Hepatocyte (in vitro differentiated cells): ENCODE results near the gene METTL25. TPM values are rescaled to one million over a fixed set of nuclear protein-coding genes. Genes with fewer than 3 reads are reported as not detected.

Experiments
- DNase-seq: peaks from one replicate; pipeline ENCODE4 v3.0.0-alpha.2; 2016; ENCODE audit warnings: low spot score
- H2AFZ ChIP-seq: fragments of 200-600 bp; sonication (generic); 2 replicates; pipeline ENCODE4 v1.6.0; 2016; ENCODE audit warnings: antibody characterized with exemption, mild to moderate bottlenecking
- H3K27ac ChIP-seq: fragments of 200-600 bp; sonication (generic); 2 replicates; pipeline ENCODE4 v1.5.1; 2016; ENCODE audit warnings: mild to moderate bottlenecking
- H3K27me3 ChIP-seq: fragments of 200-600 bp; sonication (generic); 2 replicates; pipeline ENCODE4 v1.6.1; 2016
- H3K36me3 ChIP-seq: fragments of 200-600 bp; sonication (generic); replicated peaks from 2 replicates; pipeline ENCODE4 v1.5.1; 2016; ENCODE audit warnings: low read depth; ENCODE audit not compliant: insufficient read depth
- H3K4me1 ChIP-seq: fragments of 200-600 bp; sonication (generic); 2 replicates; pipeline ENCODE4 v1.5.1; 2016; ENCODE audit warnings: mild to moderate bottlenecking, moderate library complexity; ENCODE audit not compliant: insufficient read depth
- H3K4me2 ChIP-seq: fragments of 200-600 bp; sonication (generic); 2 replicates; pipeline ENCODE4 v1.6.0; 2016
- H3K4me3 ChIP-seq: fragments of 200-600 bp; sonication (generic); 2 replicates; pipeline ENCODE4 v1.5.1; 2016; ENCODE audit warnings: mild to moderate bottlenecking
- H3K79me2 ChIP-seq: fragments of 200-600 bp; sonication (generic); 2 replicates; pipeline ENCODE4 v1.6.0; 2017; ENCODE audit warnings: mild to moderate bottlenecking
- H3K9me2 ChIP-seq: fragments of 200-600 bp; sonication (generic); replicated peaks from 2 replicates; pipeline ENCODE4 v1.6.0; 2017; ENCODE audit warnings: mild to moderate bottlenecking; ENCODE audit not compliant: insufficient read depth
- H3K9me3 ChIP-seq: fragments of 200-600 bp; sonication (generic); 2 replicates; pipeline ENCODE4 v1.5.1; 2016; ENCODE audit warnings: low read depth, mild to moderate bottlenecking
- H4K20me1 ChIP-seq: fragments of 200-600 bp; sonication (generic); 2 replicates; pipeline ENCODE4 v1.6.0; 2016; ENCODE audit warnings: mild to moderate bottlenecking; ENCODE audit not compliant: insufficient read depth, poor library complexity, severe bottlenecking
- EZH2 ChIP-seq: fragments of 200-600 bp; sonication (generic); IDR thresholded peaks from 2 replicates; pipeline ENCODE4 v1.6.1; 2016; ENCODE audit warnings: antibody characterized with exemption, mild to moderate bottlenecking, borderline replicate concordance
- EZH2phosphoT487 ChIP-seq: fragments of 200-600 bp; sonication (generic); IDR thresholded peaks from one replicate; pipeline ENCODE4 v1.6.1; 2018; ENCODE audit warnings: antibody characterized with exemption, mild to moderate bottlenecking, low read depth, moderate library complexity; ENCODE audit not compliant: unreplicated experiment, severe bottlenecking
- WGBS: methylation state at CpG from one replicate; pipeline ENCODE4 v1.1.6; 2016; ENCODE audit warnings: low lambda C conversion rate; ENCODE audit errors: missing lambda C conversion rate; 5-methylcytosine and 5-hydroxymethylcytosine counted together
- polyA plus RNA-seq: library from polyadenylated mRNA; unstranded; fragments of >200 nt; fragmentation: Nextera tagmentation; extraction: Ambion mirVana; gene quantifications from 2 replicates; pipeline ENCODE4 v1.2.1, GENCODE V29; 2016
- total RNA-seq: library from RNA; depleted of rRNA; stranded (reverse); fragments of >200 nt; gene quantifications from 2 replicates; pipeline ENCODE4 v1.2.3, GENCODE V29; 2014
- TF ChIP-seq, protein P1 (sequence below): fragments of 200-600 bp; sonication (generic); IDR thresholded peaks from 2 replicates; pipeline ENCODE4 v1.5.1; 2016; ENCODE audit warnings: antibody characterized with exemption, mild to moderate bottlenecking; ENCODE audit not compliant: poor library complexity

METTL25 gene
- total and polyA plus RNA-seq, 2 experiments from 2014 or later: 9.9 to 21.9 TPM

DNA sequence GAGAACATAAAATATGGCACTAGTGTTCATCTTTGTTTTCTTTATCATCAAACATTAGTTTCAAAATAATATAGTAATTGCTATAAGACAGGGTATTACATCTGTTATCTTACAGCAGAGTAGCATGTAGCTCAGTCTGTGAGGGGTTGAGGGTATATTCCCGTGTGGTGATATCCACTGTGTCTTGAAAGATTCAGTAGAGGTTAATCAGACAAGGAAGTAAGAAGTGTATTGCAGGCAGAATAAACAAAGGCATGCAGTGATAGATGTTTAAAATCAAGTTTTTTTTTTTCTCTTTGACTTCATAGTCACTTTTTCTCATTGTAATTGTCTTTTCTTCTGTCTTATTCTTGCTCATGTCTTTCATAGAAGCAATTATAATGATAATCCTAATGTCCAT is 48.3 kb downstream of the METTL25 start:
- Histone ChIP-seq H3K27me3 (no peaks in the 10 kb centered on the region), H3K4me2 (no peak overlapping the region), H3K9me3 (no peaks in the 10 kb centered on the region), H3K27ac (no peak overlapping the region), H3K4me1 (no peaks in the 10 kb centered on the region), H3K79me2 (no peaks in the 10 kb centered on the region), H3K4me3 (no peak overlapping the region), H3K36me3 (no peaks in the 10 kb centered on the region), H3K9me2 (no peaks in the 10 kb centered on the region), H2AFZ (no peak overlapping the region), H4K20me1 (no peaks in the 10 kb centered on the region)
- no peak for DNase-seq
- 86% methylated on average over 1 of the region's 1 CpG for WGBS
- no peak for TF ChIP-seq EZH2phosphoT487
- no peak for TF ChIP-seq EZH2
- TF ChIP-seq, protein P1, sequence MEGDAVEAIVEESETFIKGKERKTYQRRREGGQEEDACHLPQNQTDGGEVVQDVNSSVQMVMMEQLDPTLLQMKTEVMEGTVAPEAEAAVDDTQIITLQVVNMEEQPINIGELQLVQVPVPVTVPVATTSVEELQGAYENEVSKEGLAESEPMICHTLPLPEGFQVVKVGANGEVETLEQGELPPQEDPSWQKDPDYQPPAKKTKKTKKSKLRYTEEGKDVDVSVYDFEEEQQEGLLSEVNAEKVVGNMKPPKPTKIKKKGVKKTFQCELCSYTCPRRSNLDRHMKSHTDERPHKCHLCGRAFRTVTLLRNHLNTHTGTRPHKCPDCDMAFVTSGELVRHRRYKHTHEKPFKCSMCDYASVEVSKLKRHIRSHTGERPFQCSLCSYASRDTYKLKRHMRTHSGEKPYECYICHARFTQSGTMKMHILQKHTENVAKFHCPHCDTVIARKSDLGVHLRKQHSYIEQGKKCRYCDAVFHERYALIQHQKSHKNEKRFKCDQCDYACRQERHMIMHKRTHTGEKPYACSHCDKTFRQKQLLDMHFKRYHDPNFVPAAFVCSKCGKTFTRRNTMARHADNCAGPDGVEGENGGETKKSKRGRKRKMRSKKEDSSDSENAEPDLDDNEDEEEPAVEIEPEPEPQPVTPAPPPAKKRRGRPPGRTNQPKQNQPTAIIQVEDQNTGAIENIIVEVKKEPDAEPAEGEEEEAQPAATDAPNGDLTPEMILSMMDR: no peak

DNA sequence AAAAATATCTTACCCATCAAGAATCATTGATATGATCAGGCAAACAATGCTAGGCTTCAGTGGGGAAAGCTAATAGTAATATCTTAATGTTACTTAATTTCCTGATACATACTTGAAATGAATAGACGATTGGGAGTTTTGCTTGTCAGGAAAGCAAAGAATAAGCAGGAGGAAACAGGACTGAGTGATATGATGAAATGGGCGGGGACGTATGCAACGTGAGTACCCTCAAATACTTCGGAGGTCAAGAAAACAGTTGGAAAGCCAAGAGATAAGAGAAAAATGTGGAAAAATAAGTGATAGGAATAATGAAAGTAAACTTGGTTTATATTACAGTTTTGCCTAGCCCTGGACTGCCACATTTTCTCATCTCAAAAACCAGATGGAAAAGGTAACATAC is 49.2 kb downstream of the METTL25 start:
- H3K79me2 ChIP-seq: no peaks in the 10 kb centered on the region
- WGBS: 87% methylated on average over 5 of the region's 5 CpGs
- no peak for DNase-seq
- H2AFZ ChIP-seq: no peak overlapping the region
- no peaks in the 10 kb centered on the region for H3K27me3 ChIP-seq
- H4K20me1 ChIP-seq: no peaks in the 10 kb centered on the region
- H3K4me1 ChIP-seq: no peaks in the 10 kb centered on the region
- no peak overlapping the region for H3K27ac ChIP-seq
- TF ChIP-seq EZH2phosphoT487 (no peak), EZH2 (no peak)
- TF ChIP-seq, protein P1: no peak
- no peaks in the 10 kb centered on the region for H3K9me2 ChIP-seq
- H3K4me2 ChIP-seq: no peak overlapping the region
- H3K4me3 ChIP-seq: no peak overlapping the region
- H3K36me3 ChIP-seq: no peaks in the 10 kb centered on the region
- H3K9me3 ChIP-seq: no peaks in the 10 kb centered on the region

DNA sequence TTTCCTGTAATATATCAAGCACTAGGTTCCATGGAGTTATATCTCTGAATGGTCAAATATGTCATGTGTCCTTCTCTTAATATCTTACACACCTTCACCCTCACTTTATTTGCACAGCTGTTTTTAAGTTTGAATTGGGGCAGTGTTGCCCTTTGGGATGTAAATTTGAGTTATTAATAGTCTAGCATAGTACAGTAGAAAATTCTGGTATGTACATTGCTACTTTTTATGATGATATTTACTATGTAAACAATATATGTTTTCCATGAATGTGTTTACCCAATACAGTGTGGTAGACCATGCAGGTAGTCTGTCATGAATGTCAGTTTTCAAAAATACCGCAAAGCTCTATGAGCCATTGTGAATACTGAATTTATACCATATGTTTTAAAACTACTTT is 50.5 kb downstream of the METTL25 start:
- no peaks in the 10 kb centered on the region for H3K9me3 ChIP-seq
- no peaks in the 10 kb centered on the region for H3K27me3 ChIP-seq
- H3K36me3 ChIP-seq: no peaks in the 10 kb centered on the region
- H3K4me2 ChIP-seq: no peak overlapping the region
- H3K9me2 ChIP-seq: no peaks in the 10 kb centered on the region
- no peak for DNase-seq
- no peaks in the 10 kb centered on the region for H3K4me1 ChIP-seq
- H3K27ac ChIP-seq: no peak overlapping the region
- no peaks in the 10 kb centered on the region for H4K20me1 ChIP-seq
- WGBS: 97% methylated on average over 1 of the region's 1 CpG
- H3K79me2 ChIP-seq: no peaks in the 10 kb centered on the region
- TF ChIP-seq, protein P1: no peak
- no peak for TF ChIP-seq EZH2phosphoT487
- TF ChIP-seq EZH2: no peak
- no peak overlapping the region for H3K4me3 ChIP-seq
- H2AFZ ChIP-seq: no peak overlapping the region
